ENCODE results near the gene MFN1. TPM values are rescaled to one million over a fixed set of nuclear protein-coding genes. Genes with fewer than 3 reads are reported as not detected.
A peak's percentile ranks its signal among the peaks of the same experiment; 100 is the strongest.

MFN1 gene
- total RNA-seq, 1 donor from 2014 or later, result 25.1 TPM

- Histone ChIP-seq H3K4me3 (peak overlapping the region in 1 of 2 donors; percentile 7), H3K4me1 (peaks cover 9 to 24% of the 10 kb centered on the region in 2 donors), H3K27ac (peak overlapping the region; percentile 33 to 44), H3K27me3 (no peaks in the 10 kb centered on the region), H3K9me3 (no peaks in the 10 kb centered on the region), H3K36me3 (no peaks in the 10 kb centered on the region)
- peak in 1 of 2 donors; percentile 14 for DNase-seq (ENCODE audit: low spot score in 2 of 2)
- TF ChIP-seq, protein P1, sequence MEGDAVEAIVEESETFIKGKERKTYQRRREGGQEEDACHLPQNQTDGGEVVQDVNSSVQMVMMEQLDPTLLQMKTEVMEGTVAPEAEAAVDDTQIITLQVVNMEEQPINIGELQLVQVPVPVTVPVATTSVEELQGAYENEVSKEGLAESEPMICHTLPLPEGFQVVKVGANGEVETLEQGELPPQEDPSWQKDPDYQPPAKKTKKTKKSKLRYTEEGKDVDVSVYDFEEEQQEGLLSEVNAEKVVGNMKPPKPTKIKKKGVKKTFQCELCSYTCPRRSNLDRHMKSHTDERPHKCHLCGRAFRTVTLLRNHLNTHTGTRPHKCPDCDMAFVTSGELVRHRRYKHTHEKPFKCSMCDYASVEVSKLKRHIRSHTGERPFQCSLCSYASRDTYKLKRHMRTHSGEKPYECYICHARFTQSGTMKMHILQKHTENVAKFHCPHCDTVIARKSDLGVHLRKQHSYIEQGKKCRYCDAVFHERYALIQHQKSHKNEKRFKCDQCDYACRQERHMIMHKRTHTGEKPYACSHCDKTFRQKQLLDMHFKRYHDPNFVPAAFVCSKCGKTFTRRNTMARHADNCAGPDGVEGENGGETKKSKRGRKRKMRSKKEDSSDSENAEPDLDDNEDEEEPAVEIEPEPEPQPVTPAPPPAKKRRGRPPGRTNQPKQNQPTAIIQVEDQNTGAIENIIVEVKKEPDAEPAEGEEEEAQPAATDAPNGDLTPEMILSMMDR (IDR thresholded peaks at IDR 0.05), result no peak
- intact Hi-C loops (cut with DNase I), result no loop called here
These were observed 84.5 kb downstream of the MFN1 start for GRCh38 chr3:179432021-179432420.

GRCh38 chr3:179432451-179432850, 84.9 kb downstream of the MFN1 start:
- TF ChIP-seq, protein P1 (IDR thresholded peaks at IDR 0.05), result no peak
- no peak overlapping the region for H3K4me3 ChIP-seq
- no peaks in the 10 kb centered on the region for H3K27me3 ChIP-seq
- DNase-seq (ENCODE audit: low spot score in 2 of 2), result no peak
- H3K36me3 ChIP-seq, result no peaks in the 10 kb centered on the region
- no peaks in the 10 kb centered on the region for H3K9me3 ChIP-seq
- peak overlapping the region; percentile 14 to 44 for H3K27ac ChIP-seq
- intact Hi-C loops (cut with DNase I), result no loop called here
- peaks cover 9 to 24% of the 10 kb centered on the region in 2 donors for H3K4me1 ChIP-seq

- intact Hi-C loops (cut with DNase I), result no loop called here
- TF ChIP-seq, protein P1 (IDR thresholded peaks at IDR 0.05), result no peak
- Histone ChIP-seq H3K27ac (no peak overlapping the region), H3K36me3 (no peaks in the 10 kb centered on the region), H3K4me3 (no peak overlapping the region), H3K9me3 (no peaks in the 10 kb centered on the region), H3K4me1 (peaks cover 7 to 20% of the 10 kb centered on the region in 2 donors), H3K27me3 (no peaks in the 10 kb centered on the region)
- no peak for DNase-seq (ENCODE audit: low spot score in 2 of 2)
These were observed 89.0 kb downstream of the MFN1 start for GRCh38 chr3:179436517-179436916.

GRCh38 chr3:179438841-179439240, 91.3 kb downstream of the MFN1 start:
- Histone ChIP-seq H3K36me3 (peaks cover 0 to 5% of the 10 kb centered on the region in 2 donors), H3K4me3 (no peak overlapping the region), H3K27me3 (no peaks in the 10 kb centered on the region), H3K4me1 (peaks cover 0 to 7% of the 10 kb centered on the region in 2 donors), H3K9me3 (no peaks in the 10 kb centered on the region), H3K27ac (no peak overlapping the region)
- DNase-seq (ENCODE audit: low spot score in 2 of 2), result no peak
- intact Hi-C loops (cut with DNase I), result no loop called here
- TF ChIP-seq, protein P1 (IDR thresholded peaks at IDR 0.05), result no peak

Other genes starting within 250 kb of the MFN1 start
- 12.7 TPM for gene PIK3CA, start 199.4 kb upstream of the MFN1 start, total RNA-seq
- gene KCNMB3, start 96.6 kb upstream of the MFN1 start, total RNA-seq, result 16.5 TPM
- 21.4 TPM for gene ZNF639, start 24.7 kb upstream of the MFN1 start, total RNA-seq
- 25.3 TPM for gene GNB4, start 103.8 kb downstream of the MFN1 start, total RNA-seq
- 23.9 TPM for gene ACTL6A, start 215.2 kb downstream of the MFN1 start, total RNA-seq